Transverse colon (tissue), 4 donors: Measurements from ENCODE around the gene PACS2. TPM values are rescaled to one million over a fixed set of nuclear protein-coding genes. Genes with fewer than 3 reads are reported as not detected.
A peak's percentile ranks its signal among the peaks of the same experiment; 100 is the strongest.

ENCODE experiments used
- DNase-seq: peaks from one replicate; pipeline ENCODE4 v3.0.0-alpha.2; 2019
- H3K27ac ChIP-seq, 4 donors: fragments of 200-600 bp; sonication (generic); 2 replicates each; pipeline ENCODE4 v1.5.1; 2016 to 2018; ENCODE audit warnings: inconsistent platforms in 4 of 4
- H3K27me3 ChIP-seq: fragments of 200-600 bp; sonication (generic); 2 replicates; pipeline ENCODE4 v1.5.1; 2017; ENCODE audit warnings: inconsistent platforms
- H3K36me3 ChIP-seq, 4 donors: fragments of 200-600 bp; sonication (generic); 2 replicates each; pipeline ENCODE4 v1.5.1; 2017 to 2019; ENCODE audit warnings: inconsistent platforms in 4 of 4
- H3K4me1 ChIP-seq, 4 donors: fragments of 200-600 bp; sonication (generic); 2 replicates each; pipeline ENCODE4 v1.5.1; 2017 to 2020; ENCODE audit warnings: inconsistent platforms in 4 of 4
- H3K4me3 ChIP-seq, 4 donors: fragments of 200-600 bp; sonication (generic); 1 replicate in 1 of 4; 2 replicates in 3 of 4; pipeline versions ENCODE4 v1.5.1 to v1.6.1; 2017 to 2019; ENCODE audit warnings: inconsistent platforms in 4 of 4
- H3K9me3 ChIP-seq, 2 donors: fragments of 200-600 bp; sonication (generic); 2 replicates each; pipeline ENCODE4 v1.5.1; 2017 to 2019; ENCODE audit warnings: inconsistent platforms in 2 of 2
- EP300 ChIP-seq: sonication (generic); formaldehyde crosslinking; IDR thresholded peaks from one replicate; pipeline ENCODE4 v1.6.1; 2017; ENCODE audit warnings: antibody characterized with exemption, low read depth
- POLR2A ChIP-seq: fragments of 450-650 bp; IDR thresholded peaks from one replicate; pipeline ENCODE4 v1.6.1; 2016; ENCODE audit warnings: antibody characterized with exemption, mild to moderate bottlenecking, moderate library complexity
- POLR2AphosphoS5 ChIP-seq, 3 donors: sonication (generic); formaldehyde crosslinking; IDR thresholded peaks; one replicate each; pipeline ENCODE4 v1.6.1; 2016; ENCODE audit warnings: antibody characterized with exemption in 3 of 3
- WGBS, 2 donors: methylation state at CpG; one replicate each; pipeline ENCODE4 v1.1.5; 2018; ENCODE audit warnings: low coverage in 1 of 2; 5-methylcytosine and 5-hydroxymethylcytosine counted together
- in situ Hi-C, 4 donors: fragments of 200-750 bp; cut with MboI; loops; one replicate each; pipeline versions ENCODE4 v1.15.0 to v1.15.1; 2017; ENCODE audit warnings: low sequenced_read_pairs in 3 of 4, low pct_ligation_motif_present in 1 of 4, low pct_unique_long_range_greater_than_20kb in 1 of 4
- intact Hi-C: fragments of 100-400 bp; cut with DNase I; formaldehyde crosslinking; loops from one replicate; pipeline ENCODE4 v1.15.1; 2023; ENCODE audit warnings: low total_unique reads
- total RNA-seq, 4 donors: library from RNA; depleted of rRNA; stranded (reverse); fragments of >200 nt; gene quantifications; one replicate each; pipeline ENCODE4 v1.1.0, GENCODE V29; 2016
- TF ChIP-seq, protein P1 (sequence below), 5 experiments: fragments of 200-600 bp in 3 of 5; fragments of 450-650 bp in 2 of 5; sonication (generic) in 3 of 5; IDR thresholded peaks; 1 replicate in 2 of 5; 2 replicates in 3 of 5; pipeline ENCODE4 v1.5.1; 2016 to 2017; ENCODE audit warnings: antibody characterized with exemption in 5 of 5, inconsistent platforms in 3 of 5, mild to moderate bottlenecking in 2 of 5, moderate library complexity in 1 of 5

The PACS2 gene
- total RNA-seq, 4 donors from 2014 or later: 63.0 to 249 (median 135) TPM

DNA sequence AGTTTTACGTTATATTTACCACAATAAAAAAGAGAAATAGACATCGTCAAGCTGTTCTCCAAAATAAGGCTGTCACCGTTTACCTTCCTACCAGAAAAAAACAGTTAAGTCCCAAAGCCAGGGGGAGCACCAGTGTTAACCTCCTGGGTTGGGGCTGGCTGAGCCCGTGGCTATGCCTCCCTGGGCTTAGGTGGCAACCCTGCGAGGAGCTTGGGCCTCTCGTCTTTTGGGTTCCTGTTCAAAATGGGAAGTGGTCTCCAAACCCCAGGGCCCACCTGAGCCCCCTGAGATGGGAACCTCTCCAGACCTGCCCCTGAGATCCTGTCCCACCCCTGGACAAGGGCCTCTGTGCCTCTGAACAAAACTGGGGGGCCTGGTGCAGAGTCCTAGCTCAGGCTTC is 22.9 kb downstream of the PACS2 start:
- H3K4me1 ChIP-seq: peaks cover 0 to 7% (median 1%) of the 10 kb centered on the region in 4 donors

DNA sequence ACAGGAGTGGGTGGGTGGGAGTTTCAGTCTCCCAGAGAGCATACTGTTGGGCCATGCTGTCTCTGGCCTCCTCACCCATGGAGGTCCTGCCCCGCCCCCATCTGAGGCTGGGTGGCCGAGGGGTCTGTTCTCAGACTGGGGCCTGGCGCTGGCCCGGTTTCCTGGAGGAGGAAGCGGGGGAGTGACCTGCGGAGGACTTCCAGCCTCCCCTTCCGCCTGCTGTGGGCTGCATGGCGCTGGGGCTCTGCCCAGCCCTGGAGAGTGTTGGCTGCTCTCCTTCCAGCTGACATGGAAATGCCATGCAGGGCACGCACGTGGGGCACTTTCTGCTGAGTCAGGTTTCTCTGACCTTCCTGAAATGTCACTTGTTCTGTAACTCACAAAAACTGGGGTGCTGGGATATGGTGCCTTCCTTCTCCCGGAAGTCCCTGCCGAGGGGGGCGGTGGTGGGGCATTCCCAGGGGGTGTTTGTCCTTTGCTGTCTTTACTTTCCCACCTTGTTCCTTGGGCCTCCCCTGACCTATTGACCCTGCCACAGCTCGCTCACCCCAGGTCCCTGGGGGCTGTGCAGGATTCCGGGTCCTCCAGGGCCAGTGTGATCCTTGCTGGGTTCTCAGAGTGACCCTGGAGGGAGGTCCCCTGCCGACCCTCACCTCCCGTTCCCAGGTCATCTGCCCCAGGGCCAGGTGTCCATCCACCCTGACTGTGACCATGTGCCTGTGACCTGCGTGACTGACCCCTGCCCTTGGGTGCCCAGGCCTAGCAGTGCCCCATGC is 23.6 kb downstream of the PACS2 start:
- Histone ChIP-seq H3K27me3 (no peaks in the 10 kb centered on the region), H3K9me3 (no peaks in the 10 kb centered on the region), H3K4me1 (peaks cover 0 to 7% (median 1%) of the 10 kb centered on the region in 4 donors), H3K27ac (no peak overlapping the region), H3K4me3 (no peak overlapping the region), H3K36me3 (no peaks in the 10 kb centered on the region)
- 73% methylated on average over 13 of the region's 18 CpGs; no CpG with 5 or more reads in 1 of the 2 donors for WGBS, 2 donors
- DNase-seq: no peak
- TF ChIP-seq POLR2A (no peak), POLR2AphosphoS5 (IDR thresholded peaks at IDR 0.05) (no peak)
- TF ChIP-seq, protein P1, sequence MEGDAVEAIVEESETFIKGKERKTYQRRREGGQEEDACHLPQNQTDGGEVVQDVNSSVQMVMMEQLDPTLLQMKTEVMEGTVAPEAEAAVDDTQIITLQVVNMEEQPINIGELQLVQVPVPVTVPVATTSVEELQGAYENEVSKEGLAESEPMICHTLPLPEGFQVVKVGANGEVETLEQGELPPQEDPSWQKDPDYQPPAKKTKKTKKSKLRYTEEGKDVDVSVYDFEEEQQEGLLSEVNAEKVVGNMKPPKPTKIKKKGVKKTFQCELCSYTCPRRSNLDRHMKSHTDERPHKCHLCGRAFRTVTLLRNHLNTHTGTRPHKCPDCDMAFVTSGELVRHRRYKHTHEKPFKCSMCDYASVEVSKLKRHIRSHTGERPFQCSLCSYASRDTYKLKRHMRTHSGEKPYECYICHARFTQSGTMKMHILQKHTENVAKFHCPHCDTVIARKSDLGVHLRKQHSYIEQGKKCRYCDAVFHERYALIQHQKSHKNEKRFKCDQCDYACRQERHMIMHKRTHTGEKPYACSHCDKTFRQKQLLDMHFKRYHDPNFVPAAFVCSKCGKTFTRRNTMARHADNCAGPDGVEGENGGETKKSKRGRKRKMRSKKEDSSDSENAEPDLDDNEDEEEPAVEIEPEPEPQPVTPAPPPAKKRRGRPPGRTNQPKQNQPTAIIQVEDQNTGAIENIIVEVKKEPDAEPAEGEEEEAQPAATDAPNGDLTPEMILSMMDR (IDR thresholded peaks at IDR 0.05): no peak
- in situ Hi-C loops: no loop called here
- intact Hi-C loops: no loop called here

More for the DNA sequence above, 22.9 kb downstream of the PACS2 start:
- H3K27me3 ChIP-seq: no peaks in the 10 kb centered on the region
- WGBS, 2 donors: 87 to 100% methylated on average over 1 to 6 of the region's 6 CpGs
- H3K9me3 ChIP-seq: no peaks in the 10 kb centered on the region
- H3K4me3 ChIP-seq: no peak overlapping the region
- H3K36me3 ChIP-seq: no peaks in the 10 kb centered on the region
- in situ Hi-C loops: no loop called here
- intact Hi-C loops: no loop called here
- TF ChIP-seq EP300 (no peak), POLR2AphosphoS5 (IDR thresholded peaks at IDR 0.05) (no peak), POLR2A (no peak)
- TF ChIP-seq, protein P1 (IDR thresholded peaks at IDR 0.05): no peak
- no peak for DNase-seq
- no peak overlapping the region for H3K27ac ChIP-seq

GRCh38 chr14:105340821-105341733 is 26.5 kb downstream of the PACS2 start:
- no peaks in the 10 kb centered on the region for H3K9me3 ChIP-seq
- no peak for DNase-seq
- H3K27me3 ChIP-seq: no peaks in the 10 kb centered on the region
- H3K36me3 ChIP-seq: no peaks in the 10 kb centered on the region
- intact Hi-C loops: no loop called here
- peak overlapping the region in 1 of 4 donors; percentile 5 for H3K27ac ChIP-seq
- WGBS, 2 donors: 66 to 73% methylated on average over 8 to 20 of the region's 20 CpGs
- peaks cover 0 to 7% (median 0%) of the 10 kb centered on the region in 4 donors for H3K4me1 ChIP-seq
- TF ChIP-seq, protein P1 (IDR thresholded peaks at IDR 0.05): no peak
- TF ChIP-seq POLR2A: no peak
- TF ChIP-seq POLR2AphosphoS5 (IDR thresholded peaks at IDR 0.05): no peak
- TF ChIP-seq EP300: no peak
- in situ Hi-C loops: no loop called here
- H3K4me3 ChIP-seq: no peak overlapping the region

DNA sequence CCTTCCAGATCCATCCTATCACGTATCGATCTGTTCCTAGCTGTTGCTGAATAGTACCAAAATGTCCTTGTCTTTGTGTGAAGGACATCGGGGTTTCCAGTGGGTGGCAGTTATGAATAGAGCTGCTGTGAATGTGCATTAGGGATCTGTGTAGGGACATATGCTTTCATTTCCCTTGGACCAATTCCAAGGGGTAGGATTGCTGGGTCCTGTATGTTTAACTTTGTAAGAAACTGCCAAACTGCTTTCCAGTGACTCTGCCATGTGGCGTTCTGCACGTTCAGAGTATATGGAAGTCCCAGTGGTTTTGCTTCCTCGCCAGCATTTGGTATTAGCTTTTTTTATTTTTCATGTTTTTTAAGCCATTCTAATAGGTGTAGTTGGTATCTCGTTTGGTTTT is 28.6 kb downstream of the PACS2 start:
- H3K4me3 ChIP-seq: no peak overlapping the region
- no peaks in the 10 kb centered on the region for H3K36me3 ChIP-seq
- H3K9me3 ChIP-seq: no peaks in the 10 kb centered on the region
- H3K27ac ChIP-seq: no peak overlapping the region
- DNase-seq: no peak
- WGBS, 2 donors: 69 to 77% methylated on average over 4 to 7 of the region's 7 CpGs
- TF ChIP-seq POLR2AphosphoS5 (IDR thresholded peaks at IDR 0.05) (no peak), POLR2A (no peak), EP300 (no peak)
- TF ChIP-seq, protein P1 (IDR thresholded peaks at IDR 0.05): no peak
- H3K27me3 ChIP-seq: no peaks in the 10 kb centered on the region
- in situ Hi-C loops (no loop called here), intact Hi-C loops (no loop called here)
- peaks cover 0 to 5% (median 0%) of the 10 kb centered on the region in 4 donors for H3K4me1 ChIP-seq
